ENCODE results near the gene DDX6. TPM values are rescaled to one million over a fixed set of nuclear protein-coding genes. Genes with fewer than 3 reads are reported as not detected.

DDX6 gene
- total and polyA plus RNA-seq, 10 of the 15 experiments (the other 5 are each of a cell fraction or from before 2014, with no cell fraction given), result 6.6 to 119 (median 48.8) TPM

DNA sequence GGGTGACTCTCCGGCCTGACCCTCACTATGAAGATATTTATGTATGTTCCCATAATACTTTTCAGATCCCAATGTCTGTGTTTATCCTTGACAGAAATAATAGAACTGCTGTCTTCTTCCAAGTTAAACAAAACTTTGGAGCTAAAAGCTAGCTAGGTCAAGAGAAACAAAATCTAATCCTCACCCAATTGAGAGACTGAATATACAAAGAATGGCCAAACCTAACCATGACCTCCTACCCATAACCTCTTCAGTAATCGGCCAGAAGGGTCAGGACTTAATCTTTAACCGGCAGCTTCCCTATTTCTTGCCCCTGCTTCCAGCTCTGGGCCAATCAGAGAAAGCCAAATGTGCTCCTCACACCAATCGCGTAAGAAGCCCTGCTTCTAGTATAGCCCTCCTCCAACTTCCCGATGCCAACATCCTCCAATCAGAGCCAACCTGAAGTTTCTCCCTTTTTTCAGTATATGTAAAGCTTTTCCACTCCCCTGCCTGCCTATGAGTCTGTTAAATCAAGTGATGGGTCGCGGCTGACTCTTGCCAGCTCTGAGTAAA, 1.7 kb upstream of the DDX6 start (continued):
- peak; percentile 86 for TF ChIP-seq NR2C1 (IDR thresholded peaks at IDR 0.05)
- peak; percentile 71 for TF ChIP-seq SP1 (IDR thresholded peaks at IDR 0.05; ENCODE audit: low read depth, low read length)
- peak; percentile 18; the same call in 1 of the 2 replicates for TF ChIP-seq IKZF1 (conservative IDR thresholded peaks at IDR 0.05)
- peak; percentile 51 for TF ChIP-seq POLR2A (IDR thresholded peaks at IDR 0.05; ENCODE audit: low read depth, low read length)
- TF ChIP-seq POLR2AphosphoS2 (IDR thresholded peaks at IDR 0.05; ENCODE audit: low read depth, low read length), result peak; percentile 93
- TF ChIP-seq BRCA1 (IDR thresholded peaks at IDR 0.05; ENCODE audit: low read depth, low read length), result no peak
- TF ChIP-seq POU2F2 (IDR thresholded peaks at IDR 0.05; ENCODE audit: borderline replicate concordance, low read depth, low read length), result peak; percentile 53; the same call in 1 of the 3 replicates
- peak; percentile 80 for TF ChIP-seq PML (IDR thresholded peaks at IDR 0.05; ENCODE audit: low read length)
- TF ChIP-seq, protein P1, sequence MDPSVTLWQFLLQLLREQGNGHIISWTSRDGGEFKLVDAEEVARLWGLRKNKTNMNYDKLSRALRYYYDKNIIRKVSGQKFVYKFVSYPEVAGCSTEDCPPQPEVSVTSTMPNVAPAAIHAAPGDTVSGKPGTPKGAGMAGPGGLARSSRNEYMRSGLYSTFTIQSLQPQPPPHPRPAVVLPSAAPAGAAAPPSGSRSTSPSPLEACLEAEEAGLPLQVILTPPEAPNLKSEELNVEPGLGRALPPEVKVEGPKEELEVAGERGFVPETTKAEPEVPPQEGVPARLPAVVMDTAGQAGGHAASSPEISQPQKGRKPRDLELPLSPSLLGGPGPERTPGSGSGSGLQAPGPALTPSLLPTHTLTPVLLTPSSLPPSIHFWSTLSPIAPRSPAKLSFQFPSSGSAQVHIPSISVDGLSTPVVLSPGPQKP (IDR thresholded peaks at IDR 0.05; ENCODE audit: low read depth, low read length), result no peak
- TF ChIP-seq CHD1 (IDR thresholded peaks at IDR 0.05; ENCODE audit: low read depth, low read length), result no peak
- 0 out of 2 replicates have a peak, but pooled peaks have one; percentile 16 for TF ChIP-seq TAF1 (IDR thresholded peaks at IDR 0.05; ENCODE audit: borderline replicate concordance, low read depth, low read length)
- TF ChIP-seq POLR2AphosphoS5 (IDR thresholded peaks at IDR 0.05; ENCODE audit: low read length), result peak; percentile 94
- peak; percentile 61; the same call in 1 of the 2 replicates for TF ChIP-seq SMARCA5 (IDR thresholded peaks at IDR 0.05)
- TF ChIP-seq HCFC1 (IDR thresholded peaks at IDR 0.05; ENCODE audit: low read length), result no peak
- no peak for TF ChIP-seq BMI1 (IDR thresholded peaks at IDR 0.05; ENCODE audit: borderline replicate concordance)
- TF ChIP-seq SKIL (IDR thresholded peaks at IDR 0.05; ENCODE audit: low read depth, poor library complexity, severe bottlenecking), result peak; percentile 38
- TF ChIP-seq FOS (IDR thresholded peaks at IDR 0.05; ENCODE audit: borderline replicate concordance, extremely low read depth, insufficient read length), result peak; percentile 49
- TF ChIP-seq, protein P2, sequence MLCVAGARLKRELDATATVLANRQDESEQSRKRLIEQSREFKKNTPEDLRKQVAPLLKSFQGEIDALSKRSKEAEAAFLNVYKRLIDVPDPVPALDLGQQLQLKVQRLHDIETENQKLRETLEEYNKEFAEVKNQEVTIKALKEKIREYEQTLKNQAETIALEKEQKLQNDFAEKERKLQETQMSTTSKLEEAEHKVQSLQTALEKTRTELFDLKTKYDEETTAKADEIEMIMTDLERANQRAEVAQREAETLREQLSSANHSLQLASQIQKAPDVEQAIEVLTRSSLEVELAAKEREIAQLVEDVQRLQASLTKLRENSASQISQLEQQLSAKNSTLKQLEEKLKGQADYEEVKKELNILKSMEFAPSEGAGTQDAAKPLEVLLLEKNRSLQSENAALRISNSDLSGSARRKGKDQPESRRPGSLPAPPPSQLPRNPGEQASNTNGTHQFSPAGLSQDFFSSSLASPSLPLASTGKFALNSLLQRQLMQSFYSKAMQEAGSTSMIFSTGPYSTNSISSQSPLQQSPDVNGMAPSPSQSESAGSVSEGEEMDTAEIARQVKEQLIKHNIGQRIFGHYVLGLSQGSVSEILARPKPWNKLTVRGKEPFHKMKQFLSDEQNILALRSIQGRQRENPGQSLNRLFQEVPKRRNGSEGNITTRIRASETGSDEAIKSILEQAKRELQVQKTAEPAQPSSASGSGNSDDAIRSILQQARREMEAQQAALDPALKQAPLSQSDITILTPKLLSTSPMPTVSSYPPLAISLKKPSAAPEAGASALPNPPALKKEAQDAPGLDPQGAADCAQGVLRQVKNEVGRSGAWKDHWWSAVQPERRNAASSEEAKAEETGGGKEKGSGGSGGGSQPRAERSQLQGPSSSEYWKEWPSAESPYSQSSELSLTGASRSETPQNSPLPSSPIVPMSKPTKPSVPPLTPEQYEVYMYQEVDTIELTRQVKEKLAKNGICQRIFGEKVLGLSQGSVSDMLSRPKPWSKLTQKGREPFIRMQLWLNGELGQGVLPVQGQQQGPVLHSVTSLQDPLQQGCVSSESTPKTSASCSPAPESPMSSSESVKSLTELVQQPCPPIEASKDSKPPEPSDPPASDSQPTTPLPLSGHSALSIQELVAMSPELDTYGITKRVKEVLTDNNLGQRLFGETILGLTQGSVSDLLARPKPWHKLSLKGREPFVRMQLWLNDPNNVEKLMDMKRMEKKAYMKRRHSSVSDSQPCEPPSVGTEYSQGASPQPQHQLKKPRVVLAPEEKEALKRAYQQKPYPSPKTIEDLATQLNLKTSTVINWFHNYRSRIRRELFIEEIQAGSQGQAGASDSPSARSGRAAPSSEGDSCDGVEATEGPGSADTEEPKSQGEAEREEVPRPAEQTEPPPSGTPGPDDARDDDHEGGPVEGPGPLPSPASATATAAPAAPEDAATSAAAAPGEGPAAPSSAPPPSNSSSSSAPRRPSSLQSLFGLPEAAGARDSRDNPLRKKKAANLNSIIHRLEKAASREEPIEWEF (IDR thresholded peaks at IDR 0.05; ENCODE audit: insufficient replicate concordance, low read depth, low read length), result no peak
- peak; percentile 81 for TF ChIP-seq RFX5 (IDR thresholded peaks at IDR 0.05; ENCODE audit: low read depth, low read length)
- TF ChIP-seq IKZF2 (IDR thresholded peaks at IDR 0.05), result peak in 1 of 2 experiments; percentile 16; a peak in 1 of 4 replicates
- no peak for TF ChIP-seq JUNB (IDR thresholded peaks at IDR 0.05)
